Measurements from ENCODE around the gene SLC35D3. TPM values are rescaled to one million over a fixed set of nuclear protein-coding genes. Genes with fewer than 3 reads are reported as not detected.

Gene SLC35D3
- total RNA-seq, 1 experiment from 2014 or later: 0.39 TPM

- Mint-ChIP-seq H3K36me3 (no peaks in the 10 kb centered on the region), H3K27me3 (ENCODE audit: low read depth) (no peaks in the 10 kb centered on the region), H3K9me3 (no peaks in the 10 kb centered on the region), H3K4me3 (no peak overlapping the region), H3K4me1 (peaks cover 75% of the 10 kb centered on the region), H3K27ac (no peak overlapping the region)
- TF ChIP-seq JUN (CRISPR knock-in tag; IDR thresholded peaks at IDR 0.05): no peak
- TF ChIP-seq CREB1 (CRISPR knock-in tag; IDR thresholded peaks at IDR 0.05): no peak
- no peak for TF ChIP-seq STAT6 (CRISPR knock-in tag; conservative IDR thresholded peaks at IDR 0.05; ENCODE audit: low read depth)
- TF ChIP-seq ZNF317 (CRISPR knock-in tag; IDR thresholded peaks at IDR 0.05; ENCODE audit: borderline replicate concordance, low read depth): no peak
- no peak for TF ChIP-seq JAZF1 (CRISPR knock-in tag; IDR thresholded peaks at IDR 0.05)
- TF ChIP-seq HMGA2 (CRISPR knock-in tag; IDR thresholded peaks at IDR 0.05): no peak
- no peak for TF ChIP-seq ZNF263 (CRISPR knock-in tag; IDR thresholded peaks at IDR 0.05; ENCODE audit: low read depth)
- TF ChIP-seq FOXP4 (CRISPR knock-in tag; IDR thresholded peaks at IDR 0.05): no peak
- TF ChIP-seq ZNF281 (CRISPR knock-in tag; IDR thresholded peaks at IDR 0.05): no peak
- no peak for TF ChIP-seq GABPB1 (CRISPR knock-in tag; IDR thresholded peaks at IDR 0.05)
- TF ChIP-seq ZNF532 (CRISPR knock-in tag; IDR thresholded peaks at IDR 0.05; ENCODE audit: borderline replicate concordance): no peak
- no peak for TF ChIP-seq ZNF396 (CRISPR knock-in tag; IDR thresholded peaks at IDR 0.05; ENCODE audit: borderline replicate concordance)
- TF ChIP-seq NR3C1 (CRISPR knock-in tag; conservative IDR thresholded peaks at IDR 0.05; ENCODE audit: low read depth): no peak
- no peak for TF ChIP-seq TEAD4 (CRISPR knock-in tag; IDR thresholded peaks at IDR 0.05)
- no peak for TF ChIP-seq SOX15 (CRISPR knock-in tag; IDR thresholded peaks at IDR 0.05)
- no peak for TF ChIP-seq ERG (CRISPR knock-in tag; IDR thresholded peaks at IDR 0.05)
- TF ChIP-seq ATF1 (CRISPR knock-in tag; IDR thresholded peaks at IDR 0.05): no peak
- ChIA-PET CTCF (interaction anchor here (1.0 to 1.7 kb wide), 5 partner anchors 7 to 134 kb away, joined by 3 to 11 read pairs (median 3); no protein-coding TSS in a partner anchor), POLR2A (interaction anchor here (0.8 kb wide), 1 partner anchor 671 kb away, joined by 3 read pairs; the partner anchor contains the start of gene BCLAF1)
- ATAC-seq (no peak), DNase-seq (ENCODE audit: low spot score) (no peak)
These were observed 38.7 kb downstream of the SLC35D3 start for GRCh38 chr6:136960781-136961180.
